ENCODE results near the gene TIGD6. TPM values are rescaled to one million over a fixed set of nuclear protein-coding genes. Genes with fewer than 3 reads are reported as not detected.

Gene TIGD6
- 4.5 TPM for polyA plus RNA-seq (2013, experiment 1 of 2)
- polyA plus RNA-seq (2013, experiment 2 of 2): 3.9 TPM

- WGBS, 2 experiments (ENCODE audit: insufficient coverage in 2 of 2): 0 to 1% methylated on average over 64 to 65 of the region's 72 CpGs
- peaks cover 30% of the 10 kb centered on the region for H3K36me3 ChIP-seq (ENCODE audit: control insufficient read depth, insufficient read depth, low read length)
- H3K4me3 ChIP-seq (ENCODE audit: extremely low read depth, insufficient read depth, low read length, poor library complexity, severe bottlenecking): peak within 1 kb of the TSS; percentile 83
- no peaks in the 10 kb centered on the region for H3K9me3 ChIP-seq (ENCODE audit: control insufficient read depth, low read length)
- H3K27ac ChIP-seq (ENCODE audit: low read depth, low read length, severe bottlenecking): peak within 1 kb of the TSS; percentile 91
- peaks cover 10% of the 10 kb centered on the region for H3K4me1 ChIP-seq (ENCODE audit: control insufficient read depth, insufficient read depth, low read length, poor library complexity, severe bottlenecking)
These were observed at the start of gene TIGD6, which contains the start of gene HMGXB3 for GRCh38 chr5:150000256-150000989. Gene TIGD6, minus strand, starts transcription at chr5:150000654. Its CDS starts 4,306 bp downstream, at chr5:149996348. Gene HMGXB3, plus strand, starts transcription at chr5:150000739. Its CDS starts 4,114 bp downstream, at chr5:150004853.

- Histone ChIP-seq H3K27ac (ENCODE audit: low read depth, low read length, severe bottlenecking) (no peak overlapping the region), H3K36me3 (ENCODE audit: control insufficient read depth, insufficient read depth, low read length) (peaks cover 95% of the 10 kb centered on the region)
- WGBS, 2 experiments (ENCODE audit: insufficient coverage in 2 of 2): 80 to 100% methylated on average over 1 of the region's 6 CpGs
These were observed 45.6 kb upstream of the TIGD6 start for GRCh38 chr5:150046031-150046430.

GRCh38 chr5:150045549-150045948, 45.1 kb upstream of the TIGD6 start:
- Histone ChIP-seq H3K36me3 (ENCODE audit: control insufficient read depth, insufficient read depth, low read length) (peaks cover 95% of the 10 kb centered on the region), H3K4me1 (ENCODE audit: control insufficient read depth, insufficient read depth, low read length, poor library complexity, severe bottlenecking) (peaks cover 15% of the 10 kb centered on the region), H3K4me3 (ENCODE audit: extremely low read depth, insufficient read depth, low read length, poor library complexity, severe bottlenecking) (no peak overlapping the region), H3K27ac (ENCODE audit: low read depth, low read length, severe bottlenecking) (no peak overlapping the region), H3K9me3 (ENCODE audit: control insufficient read depth, low read length) (no peaks in the 10 kb centered on the region)
- 81 to 96% methylated on average over 3 to 6 of the region's 6 CpGs for WGBS, 2 experiments (ENCODE audit: insufficient coverage in 2 of 2)

More at GRCh38 chr5:150046031-150046430, 45.6 kb upstream of the TIGD6 start:
- H3K9me3 ChIP-seq (ENCODE audit: control insufficient read depth, low read length): no peaks in the 10 kb centered on the region
- H3K4me1 ChIP-seq (ENCODE audit: control insufficient read depth, insufficient read depth, low read length, poor library complexity, severe bottlenecking): peaks cover 15% of the 10 kb centered on the region
- no peak overlapping the region for H3K4me3 ChIP-seq (ENCODE audit: extremely low read depth, insufficient read depth, low read length, poor library complexity, severe bottlenecking)

- WGBS, 2 experiments (ENCODE audit: insufficient coverage in 2 of 2): 92% methylated on average over 5 to 6 of the region's 7 CpGs
- H3K27ac ChIP-seq (ENCODE audit: low read depth, low read length, severe bottlenecking): no peak overlapping the region
- H3K9me3 ChIP-seq (ENCODE audit: control insufficient read depth, low read length): no peaks in the 10 kb centered on the region
- peaks cover 15% of the 10 kb centered on the region for H3K4me1 ChIP-seq (ENCODE audit: control insufficient read depth, insufficient read depth, low read length, poor library complexity, severe bottlenecking)
- no peak overlapping the region for H3K4me3 ChIP-seq (ENCODE audit: extremely low read depth, insufficient read depth, low read length, poor library complexity, severe bottlenecking)
- peaks cover 91% of the 10 kb centered on the region for H3K36me3 ChIP-seq (ENCODE audit: control insufficient read depth, insufficient read depth, low read length)
These were observed 44.3 kb upstream of the TIGD6 start for GRCh38 chr5:150044712-150045111.

- Histone ChIP-seq H3K36me3 (ENCODE audit: control insufficient read depth, insufficient read depth, low read length) (peaks cover 87% of the 10 kb centered on the region), H3K4me3 (ENCODE audit: extremely low read depth, insufficient read depth, low read length, poor library complexity, severe bottlenecking) (no peak overlapping the region), H3K4me1 (ENCODE audit: control insufficient read depth, insufficient read depth, low read length, poor library complexity, severe bottlenecking) (peaks cover 15% of the 10 kb centered on the region), H3K9me3 (ENCODE audit: control insufficient read depth, low read length) (no peaks in the 10 kb centered on the region), H3K27ac (ENCODE audit: low read depth, low read length, severe bottlenecking) (no peak overlapping the region)
These were observed 43.9 kb upstream of the TIGD6 start for GRCh38 chr5:150044329-150044681.

- 86 to 96% methylated on average over 2 of the region's 4 CpGs for WGBS, 2 experiments (ENCODE audit: insufficient coverage in 2 of 2)
- no peak overlapping the region for H3K27ac ChIP-seq (ENCODE audit: low read depth, low read length, severe bottlenecking)
- no peaks in the 10 kb centered on the region for H3K9me3 ChIP-seq (ENCODE audit: control insufficient read depth, low read length)
- peaks cover 15% of the 10 kb centered on the region for H3K4me1 ChIP-seq (ENCODE audit: control insufficient read depth, insufficient read depth, low read length, poor library complexity, severe bottlenecking)
- peaks cover 86% of the 10 kb centered on the region for H3K36me3 ChIP-seq (ENCODE audit: control insufficient read depth, insufficient read depth, low read length)
- H3K4me3 ChIP-seq (ENCODE audit: extremely low read depth, insufficient read depth, low read length, poor library complexity, severe bottlenecking): no peak overlapping the region
These were observed 43.3 kb upstream of the TIGD6 start for GRCh38 chr5:150043657-150044328.

- H3K36me3 ChIP-seq (ENCODE audit: control insufficient read depth, insufficient read depth, low read length): peaks cover 85% of the 10 kb centered on the region
- WGBS, 2 experiments (ENCODE audit: insufficient coverage in 2 of 2): 87 to 93% methylated on average over 3 of the region's 3 CpGs
These were observed 42.0 kb upstream of the TIGD6 start for GRCh38 chr5:150042459-150042858.

GRCh38 chr5:150038547-150038946, 38.1 kb upstream of the TIGD6 start:
- Histone ChIP-seq H3K4me3 (ENCODE audit: extremely low read depth, insufficient read depth, low read length, poor library complexity, severe bottlenecking) (no peak overlapping the region), H3K27ac (ENCODE audit: low read depth, low read length, severe bottlenecking) (no peak overlapping the region), H3K36me3 (ENCODE audit: control insufficient read depth, insufficient read depth, low read length) (peaks cover 87% of the 10 kb centered on the region), H3K9me3 (ENCODE audit: control insufficient read depth, low read length) (no peaks in the 10 kb centered on the region), H3K4me1 (ENCODE audit: control insufficient read depth, insufficient read depth, low read length, poor library complexity, severe bottlenecking) (peaks cover 6% of the 10 kb centered on the region)
- WGBS, 2 experiments (ENCODE audit: insufficient coverage in 2 of 2): 88 to 90% methylated on average over 1 to 2 of the region's 2 CpGs

More at GRCh38 chr5:150042459-150042858, 42.0 kb upstream of the TIGD6 start:
- Histone ChIP-seq H3K9me3 (ENCODE audit: control insufficient read depth, low read length) (no peaks in the 10 kb centered on the region), H3K4me3 (ENCODE audit: extremely low read depth, insufficient read depth, low read length, poor library complexity, severe bottlenecking) (no peak overlapping the region), H3K27ac (ENCODE audit: low read depth, low read length, severe bottlenecking) (no peak overlapping the region), H3K4me1 (ENCODE audit: control insufficient read depth, insufficient read depth, low read length, poor library complexity, severe bottlenecking) (peaks cover 15% of the 10 kb centered on the region)

GRCh38 chr5:150036513-150036912, 36.1 kb upstream of the TIGD6 start:
- H3K4me1 ChIP-seq (ENCODE audit: control insufficient read depth, insufficient read depth, low read length, poor library complexity, severe bottlenecking): peaks cover 5% of the 10 kb centered on the region
- H3K27ac ChIP-seq (ENCODE audit: low read depth, low read length, severe bottlenecking): peak overlapping the region; percentile 41
- 92 to 96% methylated on average over 7 to 9 of the region's 9 CpGs for WGBS, 2 experiments (ENCODE audit: insufficient coverage in 2 of 2)
- H3K36me3 ChIP-seq (ENCODE audit: control insufficient read depth, insufficient read depth, low read length): peaks cover 89% of the 10 kb centered on the region
- no peaks in the 10 kb centered on the region for H3K9me3 ChIP-seq (ENCODE audit: control insufficient read depth, low read length)
- no peak overlapping the region for H3K4me3 ChIP-seq (ENCODE audit: extremely low read depth, insufficient read depth, low read length, poor library complexity, severe bottlenecking)

GRCh38 chr5:150035139-150035895, 34.9 kb upstream of the TIGD6 start:
- H3K36me3 ChIP-seq (ENCODE audit: control insufficient read depth, insufficient read depth, low read length): peaks cover 89% of the 10 kb centered on the region
- H3K4me3 ChIP-seq (ENCODE audit: extremely low read depth, insufficient read depth, low read length, poor library complexity, severe bottlenecking): no peak overlapping the region
- no peak overlapping the region for H3K27ac ChIP-seq (ENCODE audit: low read depth, low read length, severe bottlenecking)
- H3K4me1 ChIP-seq (ENCODE audit: control insufficient read depth, insufficient read depth, low read length, poor library complexity, severe bottlenecking): peaks cover 5% of the 10 kb centered on the region
- H3K9me3 ChIP-seq (ENCODE audit: control insufficient read depth, low read length): no peaks in the 10 kb centered on the region
- 91 to 92% methylated on average over 2 to 4 of the region's 7 CpGs for WGBS, 2 experiments (ENCODE audit: insufficient coverage in 2 of 2)
